CD4-positive, alpha-beta T cell (primary cell): ENCODE data around the gene PON3. TPM values are rescaled to one million over a fixed set of nuclear protein-coding genes. Genes with fewer than 3 reads are reported as not detected.

Source experiments
- ATAC-seq: fragments of 200-7000 bp; cut with Tn5 transposase; one replicate; pipeline ENCODE4 v1.10.0; 2022; ENCODE audit warnings: mild to moderate bottlenecking; ENCODE audit not compliant: poor library complexity
- CTCF ChIA-PET: fragments of 350-600 bp; sonication (Branson Sonifier 250); formaldehyde crosslinking; loops from one replicate; lab custom pipeline; 2021; ENCODE audit warnings: antibody characterized with exemption, inconsistent platforms; lab: Charles Lee
- POLR2A ChIA-PET: fragments of 350-600 bp; sonication (Branson Sonifier 250); formaldehyde crosslinking; loops from one replicate; lab custom pipeline; 2021; ENCODE audit warnings: antibody characterized with exemption, inconsistent platforms; lab: Charles Lee
- DNase-seq, 14 experiments: peaks; one replicate each; pipeline ENCODE4 v3.0.0-alpha.2; 2013 to 2020; ENCODE audit warnings: mixed read lengths in 2 of 14
- H3K27ac ChIP-seq, 2 donors: one replicate each; pipeline versions ENCODE4 v1.5.1 to v1.7.0; 2013; ENCODE audit warnings: low read length in 2 of 2, low read depth in 1 of 2, mild to moderate bottlenecking in 1 of 2
- H3K27me3 ChIP-seq, 2 experiments: 1 replicate in 1 of 2; 2 replicates in 1 of 2; pipeline versions ENCODE4 v1.6.1 to v1.7.0; 2013; ENCODE audit warnings: low read length in 2 of 2, control low read depth in 1 of 2, mild to moderate bottlenecking in 1 of 2, moderate library complexity in 1 of 2; ENCODE audit not compliant: insufficient read depth in 2 of 2, control insufficient read depth in 1 of 2
- H3K36me3 ChIP-seq: one replicate; pipeline ENCODE4 v1.6.1; 2013; ENCODE audit warnings: low read length, control low read depth; ENCODE audit not compliant: insufficient read depth
- H3K4me1 ChIP-seq: one replicate; pipeline ENCODE4 v1.6.1; 2013; ENCODE audit warnings: low read length, control low read depth; ENCODE audit not compliant: insufficient read depth
- H3K4me3 ChIP-seq: one replicate; pipeline ENCODE4 v1.5.1; 2013; ENCODE audit warnings: mild to moderate bottlenecking, low read length, moderate library complexity
- H3K9me3 ChIP-seq, 2 experiments: 1 replicate in 1 of 2; 2 replicates in 1 of 2; pipeline versions ENCODE4 v1.6.1 to v1.7.0; 2013; ENCODE audit warnings: low read length in 2 of 2, mild to moderate bottlenecking in 2 of 2, control low read depth in 1 of 2, moderate library complexity in 1 of 2; ENCODE audit not compliant: control insufficient read depth in 1 of 2, insufficient read depth in 1 of 2
- H3K27ac Mint-ChIP-seq: one replicate; pipeline ENCODE4 v1.8.0; 2020; ENCODE audit warnings: mixed read lengths
- H3K27me3 Mint-ChIP-seq: one replicate; pipeline ENCODE4 v1.8.0; 2021; ENCODE audit warnings: mixed read lengths
- H3K36me3 Mint-ChIP-seq: one replicate; pipeline ENCODE4 v1.8.0; 2021; ENCODE audit warnings: low read depth, mixed read lengths
- H3K4me1 Mint-ChIP-seq: one replicate; pipeline ENCODE4 v1.8.0; 2021; ENCODE audit warnings: low read depth, mixed read lengths
- H3K4me3 Mint-ChIP-seq: one replicate; pipeline ENCODE4 v1.8.0; 2020; ENCODE audit warnings: mild to moderate bottlenecking, mixed read lengths
- H3K9me3 Mint-ChIP-seq: one replicate; pipeline ENCODE4 v1.8.0; 2020; ENCODE audit warnings: mixed read lengths
- CTCF ChIP-seq: fragments of 200-600 bp; IDR thresholded peaks from one replicate; pipeline ENCODE4 v1.8.0; 2022; ENCODE audit warnings: antibody characterized with exemption, mild to moderate bottlenecking
- intact Hi-C, 2 experiments: fragments of 100-400 bp; cut with DNase I in 1 of 2; cut with micrococcal nuclease in 1 of 2; formaldehyde crosslinking; loops; one replicate each; pipeline versions ENCODE4 v1.15.1 to v1.9.0; 2023 to 2025; cut with DNase I, micrococcal nuclease
- total RNA-seq, 174 experiments: library from RNA in 2 of 174; stranded (reverse) in 2 of 174; gene quantifications; one replicate each; pipeline ENCODE4 v1.2.3 and lab custom pipeline; 2021 to 2026

PON3 gene
- total RNA-seq, 2 experiments from 2014 or later = not detected

GRCh38 chr7:95338832-95339231 lies 57.3 kb downstream of the PON3 start:
- Mint-ChIP-seq H3K27ac (no peak overlapping the region), H3K36me3 (no peaks in the 10 kb centered on the region), H3K4me3 (no peak overlapping the region), H3K4me1 (no peaks in the 10 kb centered on the region), H3K9me3 (no peaks in the 10 kb centered on the region), H3K27me3 (peaks cover 3% of the 10 kb centered on the region)
- Histone ChIP-seq H3K4me3 (no peak overlapping the region), H3K36me3 (no peaks in the 10 kb centered on the region), H3K27me3 (no peaks in the 10 kb centered on the region), H3K4me1 (no peaks in the 10 kb centered on the region), H3K9me3 (no peaks in the 10 kb centered on the region), H3K27ac (no peak overlapping the region)
- ATAC-seq (no peak), DNase-seq (no peak)
- intact Hi-C loops = no loop called here
- TF ChIP-seq CTCF = no peak
- ChIA-PET CTCF (no interaction called here), POLR2A (no interaction called here)

- ATAC-seq (no peak), DNase-seq (no peak)
- intact Hi-C loops = no loop called here
- Mint-ChIP-seq H3K27me3 (no peaks in the 10 kb centered on the region), H3K27ac (no peak overlapping the region), H3K4me1 (peaks cover 12% of the 10 kb centered on the region), H3K4me3 (no peak overlapping the region), H3K9me3 (no peaks in the 10 kb centered on the region), H3K36me3 (no peaks in the 10 kb centered on the region)
- Histone ChIP-seq H3K4me1 (no peaks in the 10 kb centered on the region), H3K4me3 (no peak overlapping the region), H3K27me3 (no peaks in the 10 kb centered on the region), H3K9me3 (no peaks in the 10 kb centered on the region), H3K27ac (no peak overlapping the region), H3K36me3 (no peaks in the 10 kb centered on the region)
- POLR2A ChIA-PET = no interaction called here
- CTCF ChIA-PET = no interaction called here
- no peak for TF ChIP-seq CTCF
Observed at GRCh38 chr7:95335093-95335492, 61.1 kb downstream of the PON3 start.

GRCh38 chr7:95334447-95334846 lies 61.7 kb downstream of the PON3 start:
- DNase-seq (no peak), ATAC-seq (no peak)
- ChIA-PET CTCF (no interaction called here), POLR2A (no interaction called here)
- Histone ChIP-seq H3K36me3 (no peaks in the 10 kb centered on the region), H3K9me3 (no peaks in the 10 kb centered on the region), H3K4me3 (no peak overlapping the region), H3K4me1 (no peaks in the 10 kb centered on the region), H3K27me3 (no peaks in the 10 kb centered on the region), H3K27ac (no peak overlapping the region)
- H3K9me3 Mint-ChIP-seq = no peaks in the 10 kb centered on the region
- intact Hi-C loops = no loop called here
- H3K4me1 Mint-ChIP-seq = peaks cover 15% of the 10 kb centered on the region
- no peaks in the 10 kb centered on the region for H3K27me3 Mint-ChIP-seq
- no peak overlapping the region for H3K27ac Mint-ChIP-seq
- no peak overlapping the region for H3K4me3 Mint-ChIP-seq
- TF ChIP-seq CTCF = no peak
- no peaks in the 10 kb centered on the region for H3K36me3 Mint-ChIP-seq
